Trophoblast cell (in vitro differentiated cells and primary cell): ENCODE measurements around the gene ADGRB3.

Experiments used
- DNase-seq, 2 donors: peaks; one replicate each; pipeline ENCODE4 v3.0.0-alpha.2; 2016
- H2AFZ ChIP-seq: 2 replicates; pipeline ENCODE4 v1.6.1; 2013; ENCODE audit warnings: low read length, moderate library complexity, mild to moderate bottlenecking; ENCODE audit not compliant: insufficient read depth, poor library complexity
- H2AK5ac ChIP-seq: 2 replicates; pipeline ENCODE4 v1.6.1; 2013; ENCODE audit warnings: mild to moderate bottlenecking, low read length
- H2BK120ac ChIP-seq: 2 replicates; pipeline ENCODE4 v1.6.1; 2013; ENCODE audit warnings: low read length, mild to moderate bottlenecking, moderate library complexity; ENCODE audit not compliant: insufficient read depth, poor library complexity
- H2BK12ac ChIP-seq: 2 replicates; pipeline ENCODE4 v1.6.1; 2013; ENCODE audit warnings: mild to moderate bottlenecking, low read length, moderate library complexity
- H2BK5ac ChIP-seq: 2 replicates; pipeline ENCODE4 v1.6.1; 2013; ENCODE audit warnings: low read length, low read depth, moderate library complexity, mild to moderate bottlenecking; ENCODE audit not compliant: poor library complexity
- H3K14ac ChIP-seq: 2 replicates; pipeline ENCODE4 v1.6.1; 2013; ENCODE audit warnings: mild to moderate bottlenecking, low read length
- H3K18ac ChIP-seq: 2 replicates; pipeline ENCODE4 v1.6.1; 2013; ENCODE audit warnings: mild to moderate bottlenecking, low read length
- H3K23ac ChIP-seq: 2 replicates; pipeline ENCODE4 v1.6.1; 2013; ENCODE audit warnings: low read length
- H3K27ac ChIP-seq: 2 replicates; pipeline ENCODE4 v1.5.1; 2013; ENCODE audit warnings: low read depth, mild to moderate bottlenecking, inconsistent platforms, low read length, moderate library complexity
- H3K27me3 ChIP-seq: 2 replicates; pipeline ENCODE4 v1.6.1; 2013; ENCODE audit warnings: inconsistent platforms, mild to moderate bottlenecking, low read length, moderate library complexity; ENCODE audit not compliant: insufficient read depth
- H3K36me3 ChIP-seq, 2 experiments: 1 replicate in 1 of 2; 2 replicates in 1 of 2; pipeline ENCODE4 v1.6.1; 2013; ENCODE audit warnings: low read length in 2 of 2, mild to moderate bottlenecking in 2 of 2, moderate library complexity in 1 of 2; ENCODE audit not compliant: insufficient read depth in 2 of 2, control insufficient read depth in 1 of 2
- H3K4ac ChIP-seq: 2 replicates; pipeline ENCODE4 v1.6.1; 2013; ENCODE audit warnings: low read depth, mild to moderate bottlenecking, low read length, moderate library complexity
- H3K4me1 ChIP-seq, 2 experiments: 1 replicate in 1 of 2; 2 replicates in 1 of 2; pipeline ENCODE4 v1.6.1; 2013; ENCODE audit warnings: low read length in 2 of 2, mild to moderate bottlenecking in 2 of 2, moderate library complexity in 1 of 2; ENCODE audit not compliant: insufficient read depth in 2 of 2, control insufficient read depth in 1 of 2
- H3K4me2 ChIP-seq: 2 replicates; pipeline ENCODE4 v1.6.1; 2013; ENCODE audit warnings: inconsistent platforms, mild to moderate bottlenecking, low read length, moderate library complexity
- H3K4me3 ChIP-seq: 2 replicates; pipeline ENCODE4 v1.5.1; 2013; ENCODE audit warnings: mild to moderate bottlenecking, low read depth, low read length, inconsistent platforms
- H3K79me1 ChIP-seq: one replicate; pipeline ENCODE4 v1.6.1; 2013; ENCODE audit warnings: low read length
- H3K79me2 ChIP-seq: 2 replicates; pipeline ENCODE4 v1.6.1; 2013; ENCODE audit warnings: low read length, mild to moderate bottlenecking; ENCODE audit not compliant: control insufficient read depth, insufficient read depth, poor library complexity
- H3K9ac ChIP-seq: 2 replicates; pipeline ENCODE4 v1.6.1; 2013; ENCODE audit warnings: mild to moderate bottlenecking, low read length
- H3K9me3 ChIP-seq: 2 replicates; pipeline ENCODE4 v1.6.1; 2013; ENCODE audit warnings: low read depth, mild to moderate bottlenecking, control low read depth, inconsistent platforms, low read length; ENCODE audit not compliant: insufficient read depth
- H4K12ac ChIP-seq: 2 replicates; pipeline ENCODE4 v1.6.1; 2013; ENCODE audit warnings: low read depth, mild to moderate bottlenecking, low read length, moderate library complexity
- H4K8ac ChIP-seq: 2 replicates; pipeline ENCODE4 v1.6.1; 2013; ENCODE audit warnings: low read depth, mild to moderate bottlenecking, low read length, moderate library complexity
- H4K91ac ChIP-seq: one replicate; pipeline ENCODE4 v1.6.1; 2013; ENCODE audit warnings: low read depth, mild to moderate bottlenecking, low read length, moderate library complexity
- WGBS: extraction: QIAGEN DNeasy Blood & Tissue Kit; methylation state at CpG from one replicate; pipeline ENCODE4 v1.1.7; 2013; ENCODE audit warnings: missing lambda C conversion rate; ENCODE audit not compliant: insufficient read length, insufficient coverage; ENCODE audit errors: extremely low coverage; 5-methylcytosine and 5-hydroxymethylcytosine counted together

ADGRB3 gene

DNA sequence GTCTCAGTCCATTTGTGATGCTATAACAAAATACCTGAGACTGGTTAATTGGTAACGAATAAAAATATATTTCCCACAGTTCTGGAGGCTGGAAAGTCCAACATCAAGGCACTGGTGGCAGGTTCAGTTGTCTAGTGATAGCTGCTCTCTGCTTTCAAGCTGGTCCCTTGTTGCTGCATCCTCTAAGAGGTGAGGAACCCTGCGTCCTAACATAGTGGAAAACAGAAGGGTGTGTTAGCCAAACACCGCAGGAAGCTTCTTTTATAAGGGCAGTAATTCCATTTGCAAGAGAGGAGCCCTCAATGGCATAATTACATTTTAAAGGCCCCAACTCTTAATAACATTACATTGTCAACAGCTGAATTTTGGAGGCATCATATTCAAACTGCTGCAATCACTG lies 372.7 kb downstream of the ADGRB3 start:
- no peak overlapping the region for H4K12ac ChIP-seq
- no peak overlapping the region for H3K14ac ChIP-seq
- no peaks in the 10 kb centered on the region for H3K9me3 ChIP-seq
- H2BK120ac ChIP-seq, result no peak overlapping the region
- H3K23ac ChIP-seq, result no peak overlapping the region
- H3K79me1 ChIP-seq, result no peaks in the 10 kb centered on the region
- H3K4me3 ChIP-seq, result no peak overlapping the region
- no peak overlapping the region for H2AK5ac ChIP-seq
- no peak overlapping the region for H4K8ac ChIP-seq
- no peak overlapping the region for H2BK12ac ChIP-seq
- WGBS, result no CpG with 5 or more reads among the region's 3 CpGs
- H4K91ac ChIP-seq, result no peak overlapping the region
- no peak overlapping the region for H3K9ac ChIP-seq
- H3K36me3 ChIP-seq, result no peaks in the 10 kb centered on the region
- H3K4me2 ChIP-seq, result no peak overlapping the region
- H3K18ac ChIP-seq, result no peak overlapping the region
- H2AFZ ChIP-seq, result no peak overlapping the region
- no peak overlapping the region for H3K4ac ChIP-seq
- no peak overlapping the region for H2BK5ac ChIP-seq
- no peaks in the 10 kb centered on the region for H3K4me1 ChIP-seq
- no peaks in the 10 kb centered on the region for H3K79me2 ChIP-seq
- no peak overlapping the region for H3K27ac ChIP-seq
- H3K27me3 ChIP-seq, result no peaks in the 10 kb centered on the region
- no peak for DNase-seq

DNA sequence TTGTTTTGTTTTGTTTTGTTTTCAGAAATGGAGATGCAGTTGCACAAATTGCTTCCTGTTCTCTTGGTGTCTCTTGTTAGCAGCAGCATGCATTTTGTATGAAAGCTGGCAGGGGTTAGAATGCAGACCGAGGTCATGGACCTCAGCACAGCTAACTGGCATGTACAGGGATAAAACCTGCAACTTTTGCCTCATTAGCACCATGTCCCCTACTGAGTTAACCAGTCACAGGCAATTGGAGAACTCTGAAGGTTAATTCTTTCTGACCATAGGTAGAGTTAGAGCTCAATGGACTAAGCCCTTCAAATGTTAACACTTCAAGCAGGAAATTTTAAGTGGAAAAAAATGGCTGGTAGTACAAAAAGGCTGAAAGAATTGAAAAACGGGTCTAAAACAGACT lies 377.1 kb downstream of the ADGRB3 start:
- H3K27ac ChIP-seq, result no peak overlapping the region
- no peak overlapping the region for H2AFZ ChIP-seq
- no peak overlapping the region for H2AK5ac ChIP-seq
- no peak overlapping the region for H2BK12ac ChIP-seq
- no peak overlapping the region for H3K23ac ChIP-seq
- H3K9me3 ChIP-seq, result no peaks in the 10 kb centered on the region
- no peaks in the 10 kb centered on the region for H3K36me3 ChIP-seq
- H3K4me2 ChIP-seq, result no peak overlapping the region
- no peak overlapping the region for H3K18ac ChIP-seq
- no CpG with 5 or more reads among the region's 2 CpGs for WGBS
- DNase-seq, result no peak
- H3K27me3 ChIP-seq, result no peaks in the 10 kb centered on the region
- H3K9ac ChIP-seq, result no peak overlapping the region
- H4K8ac ChIP-seq, result no peak overlapping the region
- no peak overlapping the region for H3K4ac ChIP-seq
- no peaks in the 10 kb centered on the region for H3K79me1 ChIP-seq
- H3K79me2 ChIP-seq, result no peaks in the 10 kb centered on the region
- H4K12ac ChIP-seq, result no peak overlapping the region
- H2BK120ac ChIP-seq, result no peak overlapping the region
- no peak overlapping the region for H3K4me3 ChIP-seq
- H3K14ac ChIP-seq, result no peak overlapping the region
- H3K4me1 ChIP-seq, result no peaks in the 10 kb centered on the region
- no peak overlapping the region for H4K91ac ChIP-seq
- no peak overlapping the region for H2BK5ac ChIP-seq

DNA sequence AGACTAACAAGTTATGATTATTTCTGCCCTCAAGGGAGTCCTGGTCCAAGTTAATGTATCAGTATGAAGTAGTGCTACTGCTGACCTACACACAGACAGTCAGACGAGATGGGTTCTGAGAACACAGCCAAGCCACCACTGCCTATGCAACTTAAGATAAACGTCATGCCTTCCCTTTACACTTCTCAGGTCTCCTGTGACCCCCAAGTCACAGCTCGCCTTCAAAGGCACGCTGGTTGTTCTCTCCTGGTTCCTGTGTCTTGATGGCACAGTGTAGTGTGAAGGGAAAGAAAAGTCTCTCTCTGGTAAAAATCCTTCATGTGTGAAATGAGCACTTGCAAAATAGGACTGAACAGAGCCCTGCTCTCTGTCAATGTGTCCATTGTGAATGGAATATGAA lies 377.8 kb downstream of the ADGRB3 start:
- DNase-seq, result no peak
- H2BK5ac ChIP-seq, result no peak overlapping the region
- H3K4ac ChIP-seq, result no peak overlapping the region
- H4K12ac ChIP-seq, result no peak overlapping the region
- no peaks in the 10 kb centered on the region for H3K79me2 ChIP-seq
- H3K18ac ChIP-seq, result no peak overlapping the region
- H4K8ac ChIP-seq, result no peak overlapping the region
- no peak overlapping the region for H3K4me2 ChIP-seq
- no CpG with 5 or more reads among the region's 4 CpGs for WGBS
- H3K4me3 ChIP-seq, result no peak overlapping the region
- no peaks in the 10 kb centered on the region for H3K9me3 ChIP-seq
- no peak overlapping the region for H2BK12ac ChIP-seq
- H2AFZ ChIP-seq, result no peak overlapping the region
- no peaks in the 10 kb centered on the region for H3K4me1 ChIP-seq
- no peaks in the 10 kb centered on the region for H3K79me1 ChIP-seq
- H2BK120ac ChIP-seq, result no peak overlapping the region
- no peak overlapping the region for H3K14ac ChIP-seq
- H3K36me3 ChIP-seq, result no peaks in the 10 kb centered on the region
- no peak overlapping the region for H2AK5ac ChIP-seq
- no peak overlapping the region for H3K9ac ChIP-seq
- no peak overlapping the region for H3K23ac ChIP-seq
- H4K91ac ChIP-seq, result no peak overlapping the region
- no peaks in the 10 kb centered on the region for H3K27me3 ChIP-seq
- no peak overlapping the region for H3K27ac ChIP-seq

DNA sequence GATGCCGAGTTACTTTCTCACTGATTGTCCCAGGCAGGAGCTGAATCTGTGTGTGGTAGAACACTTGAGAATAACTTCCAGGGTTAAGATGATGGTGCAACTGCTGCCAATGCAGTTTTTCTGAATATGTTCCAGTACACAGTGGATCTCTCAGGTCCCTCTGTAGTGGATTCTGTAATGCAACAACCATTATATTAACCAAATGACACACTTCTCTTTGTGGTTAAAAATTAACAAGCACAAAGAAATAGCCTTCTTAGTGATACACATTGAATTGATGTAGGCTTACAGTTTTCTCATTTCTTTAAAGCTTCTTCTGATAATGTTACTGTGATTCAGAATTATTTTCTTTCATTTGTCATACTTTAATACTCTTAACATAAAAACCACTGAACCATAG lies 383.8 kb downstream of the ADGRB3 start:
- Histone ChIP-seq H3K4me2 (no peak overlapping the region), H3K18ac (no peak overlapping the region), H3K9ac (no peak overlapping the region), H2AK5ac (no peak overlapping the region), H4K12ac (no peak overlapping the region), H3K27me3 (no peaks in the 10 kb centered on the region), H4K91ac (no peak overlapping the region), H3K79me2 (no peaks in the 10 kb centered on the region), H3K79me1 (no peaks in the 10 kb centered on the region), H3K36me3 (no peaks in the 10 kb centered on the region), H3K23ac (no peak overlapping the region), H2BK12ac (no peak overlapping the region), H2BK5ac (no peak overlapping the region), H3K14ac (no peak overlapping the region), H3K4me3 (no peak overlapping the region), H4K8ac (no peak overlapping the region), H2AFZ (no peak overlapping the region), H3K4ac (no peak overlapping the region), H3K9me3 (no peaks in the 10 kb centered on the region), H3K27ac (no peak overlapping the region), H3K4me1 (no peaks in the 10 kb centered on the region), H2BK120ac (no peak overlapping the region)
- no CpG with 5 or more reads among the region's 1 CpG for WGBS
- no peak for DNase-seq
